Right renal cortex interstitium (tissue), 3 donors: ENCODE results near the gene WDR70. TPM values are rescaled to one million over a fixed set of nuclear protein-coding genes. Genes with fewer than 3 reads are reported as not detected.
"Not testable (repeated sequence)": the region's sequence is repeated elsewhere in the genome, so short reads cannot be mapped to it uniquely, and the experiment has no call there.

ENCODE experiments used
- DNase-seq, 3 donors: peaks; one replicate each; pipeline ENCODE4 v3.0.0-alpha.2; 2013; ENCODE audit warnings: low read depth in 3 of 3, low spot score in 2 of 3
- polyA plus RNA-seq, 3 donors: library from polyadenylated mRNA; unstranded; fragments of 120-200 nt; gene quantifications; one replicate each; pipeline ENCODE4 v1.2.1, GENCODE V29; 2013; ENCODE audit not compliant: insufficient read length in 3 of 3

WDR70 gene
- polyA plus RNA-seq, 3 donors, result 55.5 to 58.2 (median 56.0) TPM

GRCh38 chr5:37451991-37452390, 72.9 kb downstream of the WDR70 start:
- DNase-seq, result not testable (repeated sequence)

DNA sequence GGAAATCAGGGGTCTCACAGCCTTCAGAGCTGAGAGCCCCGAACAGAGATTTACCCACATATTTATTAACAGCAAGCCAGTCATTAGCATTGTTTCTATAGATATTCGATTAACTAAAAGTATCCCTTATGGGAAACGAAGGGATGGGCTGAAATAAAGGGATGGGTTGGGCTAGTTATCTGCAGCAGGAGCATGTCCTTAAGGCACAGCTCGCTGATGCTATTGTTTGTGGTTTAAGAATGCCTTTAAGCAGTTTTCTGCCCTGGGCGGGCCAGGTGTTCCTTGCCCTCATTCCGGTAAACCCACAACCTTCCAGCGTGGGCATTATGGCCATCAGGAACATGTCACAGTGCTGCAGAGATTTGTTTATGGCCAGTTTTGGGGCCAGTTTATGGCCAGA, 74.1 kb downstream of the WDR70 start:
- not testable (repeated sequence) for DNase-seq

DNA sequence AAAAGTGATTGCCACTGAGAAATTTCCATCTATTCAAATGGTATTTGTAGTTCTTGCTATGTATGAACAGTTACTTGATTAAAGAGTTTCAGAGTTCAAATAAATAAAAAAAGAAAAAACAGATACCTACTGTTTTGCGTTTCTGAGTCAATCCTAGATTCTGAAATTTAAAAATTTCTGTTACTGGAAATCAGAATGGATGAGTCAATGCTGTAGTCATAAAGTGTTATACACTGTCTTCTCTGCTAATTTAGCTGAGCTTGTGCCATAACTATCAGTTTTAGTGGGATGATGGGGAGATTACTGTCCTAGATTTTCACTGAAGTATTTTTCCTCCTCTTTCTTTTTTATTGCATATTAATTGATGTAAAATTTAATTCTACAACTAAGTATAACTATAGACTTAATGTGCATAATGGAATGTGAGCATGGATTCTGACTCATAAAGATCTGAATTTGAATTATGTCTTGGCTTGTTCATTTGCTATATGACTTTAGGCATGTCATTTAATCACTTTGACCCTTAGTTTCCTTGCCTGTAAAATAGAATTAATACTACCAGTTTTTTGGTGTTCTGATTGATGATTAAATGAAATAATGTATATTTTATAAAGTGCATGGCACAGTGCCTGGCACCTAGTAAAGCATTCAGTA, 75.4 kb downstream of the WDR70 start:
- DNase-seq, result not testable (repeated sequence)

GRCh38 chr5:37463191-37464051, 84.3 kb downstream of the WDR70 start:
- not testable (repeated sequence) for DNase-seq

DNA sequence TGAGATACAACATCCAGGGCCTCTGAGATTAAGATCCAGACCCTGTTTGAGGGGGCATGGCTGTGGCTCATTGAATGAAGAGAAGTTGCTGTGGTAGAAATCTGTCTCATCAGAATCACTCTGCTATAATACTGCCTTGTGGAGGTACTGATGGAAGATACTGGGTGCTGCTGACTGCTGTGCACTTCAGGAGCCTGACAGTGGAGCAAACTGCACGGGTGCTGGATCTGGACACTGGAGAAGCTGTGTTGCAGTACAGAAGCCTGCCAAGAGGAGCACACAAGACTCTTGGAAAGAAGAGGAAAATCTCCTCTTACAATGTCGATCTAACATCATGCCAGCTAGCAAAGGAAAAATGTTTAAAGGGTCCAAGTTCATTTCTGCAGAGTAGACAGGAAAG, 85.5 kb downstream of the WDR70 start:
- DNase-seq, result not testable (repeated sequence)

DNA sequence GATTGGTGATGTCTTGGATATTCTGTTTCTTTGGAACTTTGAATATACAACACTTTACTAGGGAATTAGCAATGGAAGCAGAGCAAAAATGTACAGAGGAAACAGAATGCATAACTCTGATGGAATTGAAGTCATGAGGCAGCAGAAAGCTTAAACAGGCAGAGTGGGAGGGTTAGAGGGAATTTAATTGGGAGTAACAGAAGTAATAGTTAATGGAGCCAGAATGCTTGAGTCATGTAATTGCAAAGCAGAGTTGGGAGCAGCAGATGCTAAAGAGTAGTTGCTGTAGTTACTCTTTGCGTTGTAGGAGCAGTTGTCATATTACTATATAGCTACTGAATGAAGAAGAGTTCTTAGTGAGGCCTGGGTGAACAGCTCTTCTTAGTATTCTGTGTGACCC, 90.3 kb downstream of the WDR70 start:
- not testable (repeated sequence) for DNase-seq

- DNase-seq, result no peak
Measured at GRCh38 chr5:37471666-37472197, 92.6 kb downstream of the WDR70 start.

DNA sequence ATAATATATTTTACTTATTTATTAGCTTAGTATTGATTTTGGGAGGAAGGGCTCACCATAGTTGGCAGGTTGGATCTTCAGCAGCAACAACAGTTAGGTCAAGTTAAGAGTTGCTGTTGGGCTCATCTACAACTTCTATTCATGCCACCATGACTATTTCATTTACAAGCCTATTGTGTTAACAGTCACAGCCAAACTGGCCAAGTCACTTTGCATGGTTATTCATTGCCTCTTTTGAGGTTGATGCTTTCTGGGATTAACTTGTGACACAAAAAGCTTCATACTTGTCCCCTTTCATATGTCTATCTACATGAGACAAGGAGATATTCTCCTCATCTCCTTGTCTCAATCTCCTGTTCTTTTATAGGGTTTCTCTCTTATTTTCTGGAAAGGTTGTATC, 98.3 kb downstream of the WDR70 start:
- DNase-seq, result no peak

- peak in 1 of 3 donors; percentile 3 for DNase-seq
Measured at GRCh38 chr5:37478121-37478894, 99.2 kb downstream of the WDR70 start.

DNA sequence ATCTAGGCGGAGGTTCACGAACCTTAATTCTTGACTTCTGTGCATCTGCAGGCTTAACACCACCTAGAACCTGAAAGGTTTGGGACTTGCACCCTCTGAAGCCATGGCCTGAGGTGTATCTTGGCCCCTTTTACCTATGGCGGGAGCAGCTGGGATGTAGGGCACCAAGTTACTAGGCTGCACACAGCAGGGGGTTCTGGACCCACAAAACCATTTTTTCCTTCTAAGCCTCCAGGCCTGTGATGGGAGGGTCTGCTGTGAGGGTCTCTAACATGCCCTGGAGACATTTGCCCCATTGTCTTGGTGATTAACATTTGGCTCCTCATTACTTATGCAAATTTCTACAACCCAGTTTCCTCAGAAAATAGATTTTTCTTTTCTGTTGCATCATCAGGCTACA, 102.3 kb downstream of the WDR70 start:
- not testable (repeated sequence) for DNase-seq

DNA sequence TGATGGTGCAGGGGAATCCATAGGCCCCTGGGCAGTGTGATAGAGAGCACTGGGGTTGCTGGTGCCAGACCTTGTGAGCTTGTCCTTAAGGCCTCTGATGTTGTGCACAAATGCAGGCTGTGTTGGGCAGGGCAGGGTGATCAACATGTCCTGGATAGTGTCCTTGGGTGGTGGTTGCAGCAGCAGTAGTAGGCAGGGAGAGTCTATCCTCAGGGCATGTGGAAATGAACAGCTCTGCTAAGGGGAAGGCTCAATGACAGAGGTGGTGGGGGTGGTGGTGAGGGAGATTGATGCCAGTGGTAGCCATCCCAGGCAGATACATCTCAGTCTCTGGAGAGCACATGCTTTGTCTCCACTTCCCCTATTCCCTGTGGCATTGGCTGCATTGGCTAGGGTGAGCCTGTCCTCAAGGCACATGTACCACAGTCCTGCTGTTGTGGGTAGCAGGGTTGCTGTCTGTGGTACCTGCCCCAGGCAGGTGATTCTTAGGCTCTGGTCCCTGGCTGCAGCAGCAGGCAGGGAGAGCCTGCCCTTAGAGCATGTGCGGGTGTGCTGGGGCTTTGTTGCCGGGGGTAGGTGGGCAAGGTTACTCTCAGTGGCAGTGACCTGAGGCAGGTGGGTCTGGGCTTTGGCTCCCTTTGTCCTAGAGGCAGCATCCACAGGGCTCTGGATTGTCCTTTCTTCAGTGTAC, 111.1 kb downstream of the WDR70 start:
- no peak for DNase-seq

- no peak for DNase-seq
Measured at GRCh38 chr5:37490931-37491330, 111.8 kb downstream of the WDR70 start.

DNA sequence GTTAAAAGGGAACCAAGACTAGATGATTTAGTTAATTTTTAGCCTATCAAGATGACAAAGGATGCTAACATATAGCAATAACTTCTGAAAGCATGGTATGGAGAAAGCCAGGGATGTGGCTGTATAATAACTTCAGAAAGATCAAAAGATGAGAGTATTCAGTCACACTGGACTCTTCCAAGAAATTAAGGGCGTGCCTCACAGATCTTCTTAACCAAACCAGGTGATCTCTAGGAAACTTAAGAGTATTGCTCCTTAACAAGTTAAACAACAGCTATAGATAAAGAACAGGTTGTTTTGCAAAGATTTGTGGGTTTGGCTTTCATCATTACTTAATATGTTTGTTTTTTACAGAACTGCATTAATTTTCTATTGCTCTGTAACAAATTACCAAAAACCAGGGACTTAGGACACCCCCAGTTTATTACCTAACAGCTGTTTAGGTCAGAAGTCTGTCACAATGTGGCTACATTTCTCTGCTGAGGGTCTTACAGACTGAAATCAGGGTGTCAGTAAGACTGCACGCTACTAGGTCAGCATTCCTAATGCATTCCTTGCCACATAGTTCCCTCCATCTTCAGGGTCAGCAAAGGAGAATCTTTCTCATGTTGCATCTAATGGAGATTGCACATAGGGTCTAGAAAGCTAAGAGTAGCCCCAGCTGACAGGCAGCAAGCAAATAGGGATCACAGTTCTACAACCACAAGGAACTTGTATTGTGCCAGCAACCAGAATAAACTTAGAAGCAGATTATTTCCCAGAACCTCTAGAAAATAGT, 113.8 kb downstream of the WDR70 start:
- no peak for DNase-seq

DNA sequence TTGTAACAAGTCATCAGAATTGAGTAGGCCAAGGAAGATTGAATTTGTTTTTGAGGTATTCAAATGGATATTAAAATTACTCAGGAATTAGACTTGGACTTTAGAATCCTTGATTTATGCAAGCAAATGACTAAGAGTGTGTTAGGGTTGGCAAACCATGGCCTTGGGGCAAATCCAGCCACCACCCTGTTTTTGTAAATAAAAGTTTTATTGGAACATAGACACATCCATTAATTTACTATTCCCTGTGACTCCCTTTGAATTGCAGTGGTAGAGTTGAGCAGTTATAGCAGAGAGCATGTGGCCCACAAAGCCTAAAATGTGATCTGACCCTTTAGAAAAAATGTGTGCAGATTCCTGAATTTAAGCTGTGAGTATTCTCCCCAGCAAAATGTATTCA, 115.6 kb downstream of the WDR70 start:
- no peak for DNase-seq

- DNase-seq, result no peak
Measured at GRCh38 chr5:37495210-37495609, 116.1 kb downstream of the WDR70 start.

DNA sequence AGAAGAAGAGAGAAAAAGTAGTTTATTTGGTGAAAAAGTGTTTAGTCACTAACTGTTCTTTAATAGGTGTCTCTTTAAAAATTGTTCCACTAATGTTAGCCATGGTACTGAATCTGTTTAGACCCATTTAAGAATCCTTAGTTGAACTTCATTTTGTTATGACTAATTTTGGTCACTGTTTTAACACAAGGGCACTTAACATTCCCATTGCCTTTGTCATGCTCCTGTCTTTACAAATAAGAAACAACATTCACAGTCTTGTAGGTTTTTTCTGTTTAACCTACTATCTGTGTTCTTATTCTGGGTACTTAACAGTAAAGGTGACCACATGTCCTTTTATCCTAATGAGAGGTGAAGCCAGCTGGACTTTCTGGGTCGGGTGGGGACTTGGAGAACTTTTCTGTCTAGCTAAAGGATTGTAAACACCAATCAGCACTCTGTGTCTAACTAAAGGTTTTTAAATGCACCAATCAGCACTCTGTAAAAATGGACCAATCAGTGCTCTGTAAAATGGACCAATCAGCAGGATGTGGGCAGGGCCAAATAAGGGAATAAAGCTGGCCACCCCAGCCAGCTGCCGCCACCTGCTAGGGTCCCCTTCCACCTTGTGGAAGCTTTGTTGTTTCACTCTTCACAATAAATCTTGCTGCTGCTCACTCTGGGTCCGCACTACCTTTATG, 116.7 kb downstream of the WDR70 start:
- no peak for DNase-seq

- no peak for DNase-seq
Measured at GRCh38 chr5:37496902-37497445, 117.9 kb downstream of the WDR70 start.

GRCh38 chr5:37501152-37501551, 122.0 kb downstream of the WDR70 start:
- no peak for DNase-seq

DNA sequence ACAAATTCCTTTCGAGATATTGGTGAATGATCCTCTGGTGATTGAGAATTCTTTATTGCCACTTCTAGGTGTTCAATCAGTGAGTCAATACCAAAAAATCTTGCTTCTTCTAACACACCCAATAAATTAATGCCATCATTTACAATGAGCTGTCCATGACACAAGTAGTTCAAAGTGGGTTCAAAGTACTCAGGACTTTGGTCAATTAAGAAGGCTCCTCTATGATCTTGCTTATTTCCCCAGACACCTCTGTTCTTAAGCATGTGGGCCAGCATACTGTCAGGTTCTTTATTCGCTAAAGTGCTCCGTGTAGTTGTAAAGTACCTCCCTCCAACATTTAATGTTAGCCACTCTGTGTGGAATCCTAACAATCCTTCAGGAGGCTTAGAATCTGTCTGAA, 127.1 kb downstream of the WDR70 start:
- DNase-seq, result no peak
